ENCODE measurements around the gene TOGARAM2. TPM values are rescaled to one million over a fixed set of nuclear protein-coding genes. Genes with fewer than 3 reads are reported as not detected.

TOGARAM2 gene
- total RNA-seq, 1 donor, result 0.72 TPM

DNA sequence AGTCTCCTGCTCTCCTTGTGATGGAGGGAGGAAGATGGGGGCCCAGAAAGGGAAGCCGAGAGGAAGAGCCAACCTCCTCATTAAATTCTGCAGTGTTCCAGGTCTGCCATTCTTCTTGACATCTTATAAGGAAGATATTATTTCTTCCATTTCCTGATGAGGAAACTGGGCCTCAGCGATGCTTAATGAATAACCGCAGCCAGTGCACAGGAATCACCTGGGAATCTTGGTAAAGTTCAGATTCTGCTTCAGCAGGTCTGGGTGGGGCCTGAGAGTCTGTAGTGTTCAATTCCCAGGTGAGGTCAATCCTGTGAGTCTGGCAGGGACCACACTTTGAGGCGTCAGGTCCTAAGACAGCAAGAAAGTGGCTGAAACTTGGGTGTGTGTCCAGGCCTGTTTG lies 75.9 kb downstream of the TOGARAM2 start:
- peak; percentile 51 for DNase-seq (ENCODE audit: insufficient read length, low spot score, missing footprints)
- H4K20me1 ChIP-seq (ENCODE audit: insufficient read depth, low read length), result no peaks in the 10 kb centered on the region
- H3K36me3 ChIP-seq (ENCODE audit: insufficient read depth, low read length), result no peaks in the 10 kb centered on the region
- no peak overlapping the region for H2AFZ ChIP-seq (ENCODE audit: low read length)
- no peaks in the 10 kb centered on the region for H3K79me2 ChIP-seq (ENCODE audit: insufficient read depth, low read length)
- H3K4me1 ChIP-seq (ENCODE audit: insufficient read depth, low read length), result no peaks in the 10 kb centered on the region
- no peak overlapping the region for H3K27ac ChIP-seq (ENCODE audit: low read depth, low read length)
- no peaks in the 10 kb centered on the region for H3K9me3 ChIP-seq (ENCODE audit: low read depth, low read length)
- H3K27me3 ChIP-seq (ENCODE audit: insufficient read depth, low read length), result peaks cover 2% of the 10 kb centered on the region
- H3K4me2 ChIP-seq (ENCODE audit: insufficient read depth, low read length), result no peak overlapping the region
- TF ChIP-seq, protein P1, sequence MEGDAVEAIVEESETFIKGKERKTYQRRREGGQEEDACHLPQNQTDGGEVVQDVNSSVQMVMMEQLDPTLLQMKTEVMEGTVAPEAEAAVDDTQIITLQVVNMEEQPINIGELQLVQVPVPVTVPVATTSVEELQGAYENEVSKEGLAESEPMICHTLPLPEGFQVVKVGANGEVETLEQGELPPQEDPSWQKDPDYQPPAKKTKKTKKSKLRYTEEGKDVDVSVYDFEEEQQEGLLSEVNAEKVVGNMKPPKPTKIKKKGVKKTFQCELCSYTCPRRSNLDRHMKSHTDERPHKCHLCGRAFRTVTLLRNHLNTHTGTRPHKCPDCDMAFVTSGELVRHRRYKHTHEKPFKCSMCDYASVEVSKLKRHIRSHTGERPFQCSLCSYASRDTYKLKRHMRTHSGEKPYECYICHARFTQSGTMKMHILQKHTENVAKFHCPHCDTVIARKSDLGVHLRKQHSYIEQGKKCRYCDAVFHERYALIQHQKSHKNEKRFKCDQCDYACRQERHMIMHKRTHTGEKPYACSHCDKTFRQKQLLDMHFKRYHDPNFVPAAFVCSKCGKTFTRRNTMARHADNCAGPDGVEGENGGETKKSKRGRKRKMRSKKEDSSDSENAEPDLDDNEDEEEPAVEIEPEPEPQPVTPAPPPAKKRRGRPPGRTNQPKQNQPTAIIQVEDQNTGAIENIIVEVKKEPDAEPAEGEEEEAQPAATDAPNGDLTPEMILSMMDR (IDR thresholded peaks at IDR 0.05; ENCODE audit: extremely low read depth, low read depth, low read length), result no peak
- H3K4me3 ChIP-seq (ENCODE audit: insufficient read depth, low read length), result no peak overlapping the region

DNA sequence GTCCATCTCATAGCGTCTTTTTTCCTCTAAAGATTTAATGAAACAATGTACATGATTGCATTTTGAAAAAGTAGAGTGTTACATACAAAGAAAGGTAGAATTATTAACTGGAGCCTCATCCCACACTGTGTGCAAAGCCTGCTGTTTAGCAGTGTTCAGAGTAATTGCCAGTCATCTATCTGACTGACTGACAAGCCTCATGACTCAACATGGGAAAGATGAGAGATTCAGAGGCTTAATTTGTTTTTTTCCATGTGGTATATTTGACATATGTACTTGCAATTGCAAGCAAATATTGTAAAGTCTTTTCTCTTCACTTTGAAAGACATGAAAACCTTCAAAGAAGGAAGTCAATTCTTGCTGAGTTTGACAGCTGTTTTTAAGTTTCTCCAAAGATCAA lies 78.5 kb downstream of the TOGARAM2 start:
- no peaks in the 10 kb centered on the region for H3K79me2 ChIP-seq (ENCODE audit: insufficient read depth, low read length)
- H2AFZ ChIP-seq (ENCODE audit: low read length), result no peak overlapping the region
- TF ChIP-seq, protein P1 (IDR thresholded peaks at IDR 0.05; ENCODE audit: extremely low read depth, low read depth, low read length), result no peak
- H3K4me2 ChIP-seq (ENCODE audit: insufficient read depth, low read length), result no peak overlapping the region
- peaks cover 14% of the 10 kb centered on the region for H3K4me1 ChIP-seq (ENCODE audit: insufficient read depth, low read length)
- H3K4me3 ChIP-seq (ENCODE audit: insufficient read depth, low read length), result no peak overlapping the region
- no peak overlapping the region for H3K27ac ChIP-seq (ENCODE audit: low read depth, low read length)
- no peaks in the 10 kb centered on the region for H4K20me1 ChIP-seq (ENCODE audit: insufficient read depth, low read length)
- peaks cover 2% of the 10 kb centered on the region for H3K27me3 ChIP-seq (ENCODE audit: insufficient read depth, low read length)
- no peaks in the 10 kb centered on the region for H3K9me3 ChIP-seq (ENCODE audit: low read depth, low read length)
- DNase-seq (ENCODE audit: insufficient read length, low spot score, missing footprints), result no peak
- no peaks in the 10 kb centered on the region for H3K36me3 ChIP-seq (ENCODE audit: insufficient read depth, low read length)

DNA sequence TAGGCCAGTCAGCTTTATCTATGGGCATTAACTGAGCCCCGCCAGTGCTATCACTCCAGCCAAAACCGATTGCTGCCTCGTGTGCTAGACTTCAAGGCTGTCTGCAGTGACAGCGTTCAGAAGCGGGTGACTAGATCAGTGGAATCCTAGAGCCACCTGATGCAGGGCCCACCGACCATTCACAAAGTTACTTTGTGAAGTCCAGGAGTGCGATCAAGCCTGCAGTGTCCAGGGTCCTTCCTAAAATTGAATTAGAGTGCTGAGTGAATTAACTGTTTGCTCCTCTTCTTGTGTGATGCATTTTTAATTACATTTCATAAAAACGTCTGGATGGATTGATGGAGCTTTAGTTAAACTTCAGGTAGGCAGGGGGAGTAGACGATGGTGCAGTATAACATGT lies 79.3 kb downstream of the TOGARAM2 start:
- Histone ChIP-seq H3K27me3 (ENCODE audit: insufficient read depth, low read length) (peaks cover 2% of the 10 kb centered on the region), H3K4me3 (ENCODE audit: insufficient read depth, low read length) (no peak overlapping the region), H3K4me2 (ENCODE audit: insufficient read depth, low read length) (no peak overlapping the region), H3K27ac (ENCODE audit: low read depth, low read length) (no peak overlapping the region), H3K4me1 (ENCODE audit: insufficient read depth, low read length) (peaks cover 18% of the 10 kb centered on the region), H4K20me1 (ENCODE audit: insufficient read depth, low read length) (no peaks in the 10 kb centered on the region), H2AFZ (ENCODE audit: low read length) (no peak overlapping the region), H3K79me2 (ENCODE audit: insufficient read depth, low read length) (no peaks in the 10 kb centered on the region), H3K36me3 (ENCODE audit: insufficient read depth, low read length) (no peaks in the 10 kb centered on the region), H3K9me3 (ENCODE audit: low read depth, low read length) (no peaks in the 10 kb centered on the region)
- TF ChIP-seq, protein P1 (IDR thresholded peaks at IDR 0.05; ENCODE audit: extremely low read depth, low read depth, low read length), result no peak
- no peak for DNase-seq (ENCODE audit: insufficient read length, low spot score, missing footprints)

DNA sequence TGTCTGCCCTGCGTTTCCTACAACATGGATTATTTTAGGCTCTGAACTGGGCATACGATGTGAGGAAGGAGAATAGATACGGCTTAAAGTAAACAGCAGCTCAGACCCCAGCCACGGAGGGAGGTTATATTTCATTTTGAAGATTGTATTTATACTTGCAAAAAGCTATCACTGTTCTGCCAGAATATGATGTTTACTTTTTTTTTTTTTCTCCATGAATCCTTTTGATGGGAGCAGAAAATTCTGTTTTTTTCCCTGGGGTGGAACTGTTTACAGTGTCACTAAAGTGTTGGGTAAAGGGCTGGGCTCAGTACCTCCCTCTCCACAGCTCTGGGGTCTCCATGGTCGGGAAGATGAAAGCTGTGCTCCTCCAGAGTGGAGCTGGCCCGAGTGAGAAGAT lies 80.1 kb downstream of the TOGARAM2 start:
- Histone ChIP-seq H4K20me1 (ENCODE audit: insufficient read depth, low read length) (no peaks in the 10 kb centered on the region), H3K27me3 (ENCODE audit: insufficient read depth, low read length) (peaks cover 2% of the 10 kb centered on the region), H3K79me2 (ENCODE audit: insufficient read depth, low read length) (no peaks in the 10 kb centered on the region), H3K4me3 (ENCODE audit: insufficient read depth, low read length) (no peak overlapping the region), H3K27ac (ENCODE audit: low read depth, low read length) (no peak overlapping the region), H3K9me3 (ENCODE audit: low read depth, low read length) (no peaks in the 10 kb centered on the region), H2AFZ (ENCODE audit: low read length) (no peak overlapping the region), H3K4me1 (ENCODE audit: insufficient read depth, low read length) (peaks cover 21% of the 10 kb centered on the region), H3K36me3 (ENCODE audit: insufficient read depth, low read length) (no peaks in the 10 kb centered on the region), H3K4me2 (ENCODE audit: insufficient read depth, low read length) (no peak overlapping the region)
- no peak for DNase-seq (ENCODE audit: insufficient read length, low spot score, missing footprints)
- TF ChIP-seq, protein P1 (IDR thresholded peaks at IDR 0.05; ENCODE audit: extremely low read depth, low read depth, low read length), result no peak
